HG03103 (cell line): ENCODE data around the gene PLXNA3.

Experiments used
- ATAC-seq: cut with Tn5 transposase; IDR thresholded peaks from one replicate; pipeline ENCODE4 v1.9.1; 2021; ENCODE audit warnings: low read depth; ENCODE audit not compliant: unreplicated experiment

Gene PLXNA3

GRCh38 chrX:154458116-154458953, at the start of gene PLXNA3:
TSS of gene PLXNA3 (plus strand) at chrX:154458281. CDS start at chrX:154460184, 1,903 bp downstream.
- ATAC-seq: peak; percentile 49

GRCh38 chrX:154408659-154409221, 49.3 kb upstream of the PLXNA3 start:
- ATAC-seq: no peak

- ATAC-seq: no peak
Measured at GRCh38 chrX:154409222-154409871, 48.7 kb upstream of the PLXNA3 start, which contains the start of gene DNASE1L1. TSS of gene DNASE1L1 (minus strand) at chrX:154409254. CDS start at chrX:154405568, 3,686 bp downstream.

- ATAC-seq: peak; percentile 72
Measured at GRCh38 chrX:154411981-154412340, 46.1 kb upstream of the PLXNA3 start.

- ATAC-seq: no peak
Measured at GRCh38 chrX:154412468-154412867, 45.6 kb upstream of the PLXNA3 start.

GRCh38 chrX:154413142-154413541, 44.9 kb upstream of the PLXNA3 start:
- ATAC-seq: no peak

- no peak for ATAC-seq
Measured at GRCh38 chrX:154417157-154417556, 40.9 kb upstream of the PLXNA3 start.

- no peak for ATAC-seq
Measured at GRCh38 chrX:154419189-154419588, 38.9 kb upstream of the PLXNA3 start.

- no peak for ATAC-seq
Measured at GRCh38 chrX:154419688-154420401, 38.2 kb upstream of the PLXNA3 start.

- no peak for ATAC-seq
Measured at GRCh38 chrX:154420402-154420756, 37.7 kb upstream of the PLXNA3 start.

- no peak for ATAC-seq
Measured at GRCh38 chrX:154426916-154427770, 30.9 kb upstream of the PLXNA3 start.

- ATAC-seq: peak; percentile 96
Measured at GRCh38 chrX:154428176-154429171, 29.6 kb upstream of the PLXNA3 start, which contains the start of gene ATP6AP1. TSS of gene ATP6AP1 (plus strand) at chrX:154428677. CDS start at chrX:154428693, 16 bp downstream.

GRCh38 chrX:154429711-154430110, 28.4 kb upstream of the PLXNA3 start:
- ATAC-seq: no peak

GRCh38 chrX:154430479-154430878, 27.6 kb upstream of the PLXNA3 start:
- ATAC-seq: no peak

- ATAC-seq: no peak
Measured at GRCh38 chrX:154430916-154431315, 27.2 kb upstream of the PLXNA3 start.

GRCh38 chrX:154431341-154431740, 26.7 kb upstream of the PLXNA3 start:
- ATAC-seq: no peak

GRCh38 chrX:154432210-154432609, 25.9 kb upstream of the PLXNA3 start:
- no peak for ATAC-seq

- no peak for ATAC-seq
Measured at GRCh38 chrX:154433605-154434004, 24.5 kb upstream of the PLXNA3 start.
